A673 (cell line): ENCODE measurements around the gene OXNAD1.

Experiments
- EZH2 ChIP-seq: fragments of 200-600 bp; sonication (generic); IDR thresholded peaks from 2 replicates; pipeline ENCODE4 v1.6.1; 2017; ENCODE audit warnings: borderline replicate concordance, low read depth, mild to moderate bottlenecking, mixed read lengths, antibody characterized with exemption, low read length; ENCODE audit not compliant: poor library complexity, severe bottlenecking
- TF ChIP-seq, protein P1 (sequence below): fragments of 300-800, 200-600 bp; sonication (generic); conservative IDR thresholded peaks from 2 replicates; pipeline ENCODE4 v1.5.1; 2017; ENCODE audit warnings: low read depth, mild to moderate bottlenecking, antibody characterized with exemption, low read length, moderate library complexity, mixed read lengths

DNA sequence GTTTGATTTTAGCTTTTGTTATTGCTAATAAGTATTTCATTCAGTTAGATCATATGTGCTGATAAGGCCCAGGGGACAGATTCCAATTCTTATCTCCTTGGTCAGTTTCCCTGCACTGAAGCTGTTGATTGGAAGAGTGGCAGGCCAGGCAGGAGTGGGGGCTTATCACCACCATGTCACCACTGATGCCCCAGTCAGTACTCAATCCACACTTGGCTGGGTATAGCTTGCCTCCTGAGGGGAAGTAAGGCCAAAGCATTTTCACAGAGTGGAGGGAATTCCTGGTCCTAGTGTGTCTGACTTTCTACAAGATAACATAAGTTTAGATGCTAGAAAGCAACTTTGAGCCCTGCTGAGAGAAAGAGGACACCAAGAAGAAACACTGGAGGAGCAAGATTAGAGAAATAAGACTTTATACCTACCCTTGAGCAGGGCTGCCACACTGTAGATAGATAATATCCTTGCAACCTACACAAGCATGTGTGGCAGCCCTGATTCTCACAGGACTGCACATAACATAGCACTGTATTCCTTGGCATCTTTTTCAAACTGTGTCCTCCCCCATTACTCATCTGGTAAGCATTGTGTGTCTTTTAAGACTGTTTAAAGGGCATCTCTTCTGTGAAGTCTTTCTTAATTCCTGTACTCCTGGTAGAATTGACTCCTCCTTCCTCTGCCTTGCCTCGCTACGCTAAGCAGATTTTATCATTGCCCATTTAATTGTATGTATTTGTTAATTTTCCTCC, 24.3 kb downstream of the OXNAD1 start:
- TF ChIP-seq, protein P1, sequence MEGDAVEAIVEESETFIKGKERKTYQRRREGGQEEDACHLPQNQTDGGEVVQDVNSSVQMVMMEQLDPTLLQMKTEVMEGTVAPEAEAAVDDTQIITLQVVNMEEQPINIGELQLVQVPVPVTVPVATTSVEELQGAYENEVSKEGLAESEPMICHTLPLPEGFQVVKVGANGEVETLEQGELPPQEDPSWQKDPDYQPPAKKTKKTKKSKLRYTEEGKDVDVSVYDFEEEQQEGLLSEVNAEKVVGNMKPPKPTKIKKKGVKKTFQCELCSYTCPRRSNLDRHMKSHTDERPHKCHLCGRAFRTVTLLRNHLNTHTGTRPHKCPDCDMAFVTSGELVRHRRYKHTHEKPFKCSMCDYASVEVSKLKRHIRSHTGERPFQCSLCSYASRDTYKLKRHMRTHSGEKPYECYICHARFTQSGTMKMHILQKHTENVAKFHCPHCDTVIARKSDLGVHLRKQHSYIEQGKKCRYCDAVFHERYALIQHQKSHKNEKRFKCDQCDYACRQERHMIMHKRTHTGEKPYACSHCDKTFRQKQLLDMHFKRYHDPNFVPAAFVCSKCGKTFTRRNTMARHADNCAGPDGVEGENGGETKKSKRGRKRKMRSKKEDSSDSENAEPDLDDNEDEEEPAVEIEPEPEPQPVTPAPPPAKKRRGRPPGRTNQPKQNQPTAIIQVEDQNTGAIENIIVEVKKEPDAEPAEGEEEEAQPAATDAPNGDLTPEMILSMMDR, result no peak
- no peak for TF ChIP-seq EZH2
